ENCODE data around the gene DPYSL5.

Gene DPYSL5

DNA sequence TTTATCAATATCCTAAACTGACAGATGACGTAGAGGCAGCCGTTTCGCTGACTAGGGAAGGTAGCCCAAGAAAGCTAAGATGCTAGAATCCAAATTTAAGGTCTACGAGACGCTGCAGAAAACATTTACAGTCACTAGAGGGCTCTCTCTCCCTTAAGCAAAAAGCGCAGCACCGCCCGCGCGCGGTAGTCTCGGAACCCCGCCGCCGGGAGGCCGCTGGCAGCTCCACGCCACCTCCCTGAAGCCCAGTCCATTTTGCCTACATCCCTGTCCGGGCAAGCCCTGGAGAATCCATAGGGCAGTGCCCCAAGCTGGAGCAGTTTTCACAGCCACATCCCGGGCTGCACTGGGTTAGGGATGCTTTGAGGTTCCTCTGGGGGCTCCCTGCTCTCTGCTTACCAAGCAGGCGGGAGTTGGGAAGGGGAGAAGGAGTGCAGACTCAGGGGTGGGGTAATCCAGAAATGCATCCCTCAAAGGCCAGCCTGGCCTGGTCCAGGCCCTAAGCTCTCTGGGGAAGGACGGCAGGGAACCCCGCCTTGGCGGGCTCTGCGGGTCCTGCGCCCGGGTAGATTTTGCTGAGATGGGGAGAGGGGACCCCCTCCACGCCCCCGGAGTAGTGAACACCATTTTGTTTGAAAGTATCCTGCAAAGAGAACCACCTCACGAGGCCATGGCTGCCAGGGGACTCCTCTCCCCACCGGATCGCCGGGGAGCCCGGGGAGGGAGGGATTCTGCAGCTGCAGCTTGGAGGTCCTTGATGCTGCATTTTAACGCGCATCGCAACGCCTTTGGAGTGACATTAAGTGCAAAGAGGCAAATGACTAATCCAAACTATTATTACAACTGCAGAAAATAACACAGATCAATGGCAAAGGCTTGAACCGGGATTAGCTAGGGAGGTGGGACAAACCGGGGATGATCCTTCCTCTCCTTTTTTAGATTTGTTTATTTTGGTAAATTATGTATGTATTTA lies 1.3 kb upstream of the DPYSL5 start:
- peak; percentile 56 for DNase-seq

DNA sequence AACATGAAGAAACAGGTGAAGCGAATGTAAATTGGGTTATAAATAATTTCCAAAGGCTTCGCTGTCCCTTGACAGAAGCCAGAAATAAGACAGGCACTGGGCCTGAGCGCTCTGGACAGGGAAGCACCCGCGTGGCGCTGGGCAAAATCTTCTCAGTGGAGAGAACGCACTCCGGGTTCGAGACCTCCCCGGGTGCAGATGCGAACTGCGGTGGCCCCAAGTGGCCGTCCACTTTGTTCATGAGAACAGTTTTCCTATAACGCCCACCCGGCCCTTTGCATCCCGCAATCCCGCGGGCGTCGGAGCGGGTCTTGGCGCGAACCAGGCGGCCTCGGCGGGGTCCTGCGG lies 651 bp upstream of the DPYSL5 start:
- DNase-seq, result no peak

DNA sequence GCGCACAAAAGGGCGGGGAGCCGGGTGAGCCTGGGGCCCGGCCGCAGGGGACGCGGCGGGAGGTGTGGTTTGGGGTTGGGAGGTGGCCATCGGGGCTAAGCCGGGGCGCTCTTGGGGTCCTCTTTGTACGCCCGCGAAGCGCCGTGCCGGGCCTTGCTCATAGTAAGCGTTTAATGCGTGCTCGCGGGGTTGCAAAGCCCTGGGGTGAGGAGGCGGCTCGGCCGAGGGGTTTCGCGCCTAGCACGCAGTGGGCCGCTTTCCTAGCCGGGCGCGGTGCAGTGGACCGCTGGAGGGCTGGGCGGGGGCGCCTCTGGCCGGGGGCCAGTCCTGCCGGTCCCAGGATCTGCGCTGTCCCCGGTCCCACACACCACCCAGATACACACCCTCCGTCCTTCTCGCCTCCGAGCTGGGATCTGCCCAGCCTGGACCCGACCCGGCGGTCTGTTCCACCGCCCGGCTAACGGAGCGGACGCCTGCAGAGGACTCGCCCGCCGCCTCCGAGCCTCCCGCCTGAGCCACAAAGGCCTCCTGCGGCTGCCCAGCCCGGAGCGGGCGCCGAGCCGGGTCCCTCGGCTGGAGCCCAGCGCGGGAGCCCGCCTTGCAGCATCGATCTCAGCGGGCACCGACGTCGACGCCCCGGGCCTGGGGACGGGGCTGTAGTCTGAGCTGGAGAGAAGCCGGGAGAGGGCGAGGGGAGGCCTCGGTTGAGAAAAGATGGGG lies 564 bp downstream of the DPYSL5 start:
- DNase-seq, result no peak

DNA sequence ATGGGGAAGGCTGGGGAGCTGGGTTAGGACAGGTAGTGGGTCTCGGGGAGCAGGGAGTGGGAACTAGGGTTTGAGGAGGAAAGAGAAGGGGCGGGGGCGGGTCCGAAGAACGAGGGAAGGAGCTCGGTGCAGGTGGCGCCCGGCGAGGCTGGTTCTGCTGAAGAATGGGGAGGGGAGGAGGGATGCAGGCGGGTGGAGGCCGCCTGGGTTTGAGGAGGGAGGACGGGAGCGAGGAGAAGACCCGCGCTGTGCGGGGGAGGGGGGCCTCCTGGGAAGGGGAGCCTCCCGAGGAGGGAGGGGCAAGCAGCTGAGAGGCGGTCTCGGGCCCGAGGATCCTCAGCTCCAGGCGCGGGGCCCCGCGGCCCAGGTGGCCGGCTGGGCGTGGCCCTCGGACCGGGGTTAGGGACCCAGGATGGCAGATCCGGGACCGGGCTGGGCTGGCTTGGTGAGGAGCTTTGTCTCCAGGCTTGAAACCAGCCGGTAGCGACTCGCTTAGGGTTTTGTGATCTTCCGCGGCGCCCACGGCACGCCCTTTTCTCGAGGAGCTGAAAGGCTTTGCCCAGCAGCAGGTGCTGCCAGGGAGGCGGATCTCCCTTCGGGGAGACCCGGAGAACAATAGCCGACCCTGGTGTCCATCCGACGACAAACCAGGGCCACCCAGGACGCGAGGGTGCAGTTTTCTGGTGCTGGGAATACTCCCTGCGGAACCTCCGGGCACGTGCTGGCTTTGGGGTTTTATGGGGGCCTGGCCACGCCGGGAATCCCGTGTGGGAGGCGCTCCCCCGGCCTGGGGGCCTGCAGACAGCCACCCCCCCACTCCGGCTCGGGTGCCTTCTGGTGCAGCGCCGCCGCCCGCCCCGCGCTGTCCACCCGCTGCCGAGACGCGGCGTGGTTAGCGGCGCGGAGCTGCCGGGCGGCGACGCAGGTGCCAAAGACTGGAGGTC lies 1.4 kb downstream of the DPYSL5 start:
- DNase-seq, result no peak

DNA sequence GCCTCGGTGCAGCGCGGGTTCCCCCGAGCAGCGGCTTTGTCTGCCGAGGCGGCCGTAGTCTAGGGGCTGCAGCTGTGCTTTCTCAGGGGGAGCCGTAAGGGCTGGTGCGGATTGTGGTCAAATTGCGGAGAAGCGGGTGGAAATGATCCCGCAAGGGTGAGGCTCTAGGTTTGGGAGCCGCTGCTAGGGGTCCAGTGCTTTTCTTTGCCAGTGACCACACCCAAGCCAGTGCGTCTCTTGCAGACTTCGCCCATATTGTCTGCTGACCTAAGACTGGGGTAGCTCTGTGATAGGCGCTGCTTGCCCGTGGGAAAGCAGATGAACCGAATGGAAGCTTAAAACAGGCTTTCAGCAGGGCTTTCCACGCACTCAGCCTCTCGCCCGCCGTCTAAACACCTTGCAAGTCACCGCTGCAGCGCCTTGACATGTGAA lies 2.1 kb downstream of the DPYSL5 start:
- DNase-seq, result no peak

DNA sequence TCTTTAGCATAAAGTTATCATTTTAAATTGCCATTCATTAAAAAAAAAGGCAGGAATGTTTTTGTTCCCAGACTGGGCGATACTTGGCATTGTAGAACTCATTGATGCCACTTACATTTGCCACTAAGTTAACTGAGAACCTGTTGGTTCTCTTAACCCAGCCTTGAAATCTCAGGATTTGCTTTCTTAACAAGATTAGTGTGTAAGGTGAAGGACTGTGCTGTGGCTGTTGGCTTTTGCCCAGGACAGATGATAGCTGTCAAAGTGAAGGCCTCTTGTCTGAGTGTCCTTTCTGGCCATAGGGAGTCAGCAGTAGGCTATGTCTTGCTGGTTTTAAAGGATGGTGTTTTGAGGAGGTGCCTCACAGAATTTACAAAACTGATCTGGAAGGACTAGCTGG lies 2.6 kb downstream of the DPYSL5 start:
- DNase-seq, result no peak

DNA sequence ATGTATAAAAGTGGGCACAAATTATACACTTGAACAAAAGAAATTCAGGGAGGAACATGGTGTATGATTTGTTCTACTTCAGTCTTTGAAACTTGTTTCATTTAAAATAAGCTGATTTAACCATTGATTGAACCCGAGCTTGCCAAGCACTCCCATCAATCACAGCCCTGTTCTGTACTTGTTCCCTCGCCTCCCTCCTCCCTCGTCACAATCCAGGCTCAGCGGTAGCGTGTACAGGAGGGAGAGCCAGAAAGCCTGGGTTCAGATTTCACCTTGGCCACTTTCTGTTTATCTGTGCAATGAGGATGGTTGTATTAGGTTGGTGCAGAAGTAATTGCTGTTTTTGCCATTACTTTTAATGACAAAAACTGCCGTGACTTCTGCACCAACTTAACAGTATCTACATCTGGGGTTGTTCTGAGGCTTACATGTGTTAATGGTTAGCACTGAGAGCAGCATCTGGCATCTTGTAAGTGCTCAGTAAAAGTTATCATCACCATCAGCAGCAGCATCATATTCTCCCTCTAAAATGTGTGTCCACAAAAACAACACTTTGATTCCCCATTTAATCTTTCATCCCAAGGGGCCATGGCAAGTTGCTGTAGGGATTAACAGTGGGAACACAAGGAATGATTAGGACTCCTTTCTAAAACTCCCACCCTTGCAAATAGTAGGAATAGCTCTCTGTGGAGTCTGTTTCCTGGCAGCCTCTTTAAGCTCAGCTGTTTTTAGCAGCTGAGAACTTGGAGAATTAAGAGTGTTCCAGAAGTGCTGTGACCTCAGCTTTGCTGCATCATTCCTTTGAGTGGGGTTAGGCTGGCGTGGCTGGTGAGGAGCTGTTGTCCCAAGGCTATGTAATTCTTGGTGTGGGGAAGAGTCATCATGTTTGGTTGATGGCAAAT lies 4.7 kb downstream of the DPYSL5 start:
- no peak for DNase-seq

DNA sequence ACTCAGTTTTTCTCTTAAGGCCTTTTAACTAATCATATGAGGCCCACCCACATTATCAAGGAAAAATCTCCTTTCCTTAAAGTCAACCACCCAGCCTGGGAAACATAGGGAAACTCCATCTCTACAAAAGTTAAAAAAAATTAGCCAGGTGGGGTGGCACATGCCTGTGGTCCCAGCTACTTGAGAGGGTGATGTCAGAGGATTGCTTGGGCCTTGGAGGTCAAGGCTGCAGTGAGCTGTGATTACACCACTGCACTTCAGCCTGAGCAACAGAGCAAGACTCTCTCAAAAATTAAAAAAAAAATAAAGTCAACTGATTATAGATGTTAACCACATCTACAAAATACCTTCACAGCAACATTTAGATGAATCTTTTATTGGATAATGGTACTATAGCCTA lies 5.8 kb downstream of the DPYSL5 start:
- DNase-seq, result no peak

DNA sequence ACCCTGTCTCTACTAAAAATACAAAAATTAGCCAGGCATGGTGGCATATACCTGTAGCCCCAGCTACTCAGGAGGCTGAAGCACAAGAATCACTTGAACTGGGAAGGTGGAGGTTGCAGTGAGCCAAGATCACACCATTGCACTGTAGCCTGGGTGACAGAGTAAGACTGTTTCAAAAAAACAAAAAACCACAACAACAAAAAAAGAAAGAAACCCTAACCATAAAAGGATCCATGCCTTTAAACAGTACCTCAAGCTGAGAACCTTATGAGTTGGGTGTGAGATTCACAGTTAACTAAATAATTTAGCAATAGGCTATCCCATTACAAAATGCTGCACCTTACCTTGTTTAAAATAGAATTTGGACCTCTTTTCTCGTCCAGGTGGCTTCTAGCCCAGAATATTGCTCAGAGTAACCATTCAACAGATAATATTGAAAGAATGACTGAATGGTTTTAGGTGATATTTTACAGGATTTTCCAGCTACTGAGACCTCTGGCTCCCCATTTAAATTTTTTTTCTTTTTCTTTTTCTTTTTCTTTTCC lies 6.4 kb downstream of the DPYSL5 start:
- no peak for DNase-seq

DNA sequence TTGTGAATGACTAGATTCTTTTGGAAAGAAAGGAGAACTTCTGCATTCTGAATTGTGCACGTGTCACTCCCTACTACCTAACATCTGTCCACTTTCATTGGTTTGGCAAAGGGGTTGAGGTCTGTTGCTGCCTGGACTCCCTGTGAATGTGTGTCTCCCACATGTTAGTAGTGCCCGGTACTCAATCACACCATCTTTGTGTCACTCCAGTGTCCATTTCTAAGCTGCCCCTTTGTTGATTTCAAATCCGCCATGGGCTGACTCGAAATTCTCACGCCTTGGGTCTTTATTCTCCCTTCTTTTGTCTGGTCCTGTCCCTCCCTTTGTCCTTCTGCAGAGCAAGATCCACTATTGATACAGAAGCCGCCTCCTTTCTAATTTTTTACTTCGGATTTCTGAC lies 7.5 kb downstream of the DPYSL5 start:
- no peak for DNase-seq

DNA sequence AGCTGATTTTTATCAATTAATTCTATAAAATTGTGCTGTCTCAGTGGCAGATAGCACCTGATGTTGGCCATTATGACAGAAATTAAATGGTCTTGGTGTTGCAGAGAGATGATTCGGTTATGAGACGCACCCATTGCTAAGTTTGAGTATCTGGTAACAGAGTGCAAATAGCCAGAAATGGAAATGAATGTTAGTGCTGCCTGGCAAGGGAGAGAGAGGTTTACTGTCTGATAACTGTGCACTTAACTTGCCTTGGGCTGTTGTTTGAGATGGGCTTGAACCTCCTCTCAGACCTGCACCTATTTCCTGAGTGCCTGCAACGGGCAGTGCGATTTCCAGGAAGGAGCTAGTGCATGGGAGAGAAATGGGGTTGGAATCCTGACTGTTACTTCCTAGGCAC lies 11.7 kb downstream of the DPYSL5 start:
- DNase-seq, result no peak

DNA sequence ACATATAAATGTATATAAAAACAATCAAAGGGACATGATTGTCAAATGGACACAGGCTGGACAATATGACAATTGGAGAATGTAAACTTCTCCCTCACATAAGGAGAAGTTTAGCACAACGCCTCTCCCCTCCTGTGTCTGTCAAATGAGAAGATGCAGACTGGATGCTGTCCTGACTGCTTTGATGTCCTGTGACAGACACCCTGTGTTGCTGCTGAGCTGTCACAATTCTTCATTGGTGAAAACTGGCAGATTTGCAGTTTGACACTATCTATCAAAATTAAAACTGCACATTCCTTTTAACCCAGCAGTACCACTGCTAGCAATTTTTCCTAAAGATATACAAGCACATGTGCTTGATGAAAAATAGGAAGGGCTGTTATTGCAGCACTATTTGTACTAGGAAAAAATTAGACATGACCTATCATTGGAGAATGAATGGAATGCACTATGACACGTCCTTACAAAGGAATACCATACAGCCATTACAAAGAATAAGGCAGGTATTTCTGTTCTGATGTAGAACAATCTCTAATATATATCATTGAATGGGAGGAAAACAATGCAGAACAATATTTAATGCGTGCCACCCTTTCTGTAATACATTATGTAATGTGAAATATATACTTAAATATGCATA lies 12.4 kb downstream of the DPYSL5 start:
- DNase-seq, result no peak

DNA sequence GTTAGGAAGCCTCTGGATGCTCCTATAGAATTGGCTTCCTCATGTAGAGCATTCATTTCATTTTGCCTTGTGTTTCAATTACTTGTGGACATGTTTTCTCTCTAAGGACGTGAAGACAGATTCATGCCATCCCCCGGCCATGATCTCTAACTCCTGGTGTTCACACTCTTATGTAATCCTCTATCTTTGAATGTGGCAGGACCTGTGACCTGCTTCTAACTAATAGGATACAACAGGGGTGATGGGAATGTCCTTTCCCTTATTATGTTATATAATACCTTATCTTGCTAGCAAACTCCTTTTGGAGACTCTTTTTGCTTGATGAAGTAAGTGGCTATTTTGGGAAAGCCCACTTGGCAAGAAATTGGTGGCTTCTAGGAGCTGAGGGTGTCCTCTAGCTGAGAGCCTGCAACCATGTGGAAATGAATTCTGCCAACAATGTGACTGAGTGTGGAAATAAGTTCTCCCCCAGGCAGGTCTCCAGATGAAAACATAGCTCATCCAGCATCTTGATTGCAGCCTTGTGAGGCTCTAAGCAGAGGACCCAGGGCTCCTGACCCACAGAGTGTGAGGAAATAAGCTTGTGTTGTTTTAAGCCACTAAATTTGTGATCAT lies 13.8 kb downstream of the DPYSL5 start:
- DNase-seq, result no peak

DNA sequence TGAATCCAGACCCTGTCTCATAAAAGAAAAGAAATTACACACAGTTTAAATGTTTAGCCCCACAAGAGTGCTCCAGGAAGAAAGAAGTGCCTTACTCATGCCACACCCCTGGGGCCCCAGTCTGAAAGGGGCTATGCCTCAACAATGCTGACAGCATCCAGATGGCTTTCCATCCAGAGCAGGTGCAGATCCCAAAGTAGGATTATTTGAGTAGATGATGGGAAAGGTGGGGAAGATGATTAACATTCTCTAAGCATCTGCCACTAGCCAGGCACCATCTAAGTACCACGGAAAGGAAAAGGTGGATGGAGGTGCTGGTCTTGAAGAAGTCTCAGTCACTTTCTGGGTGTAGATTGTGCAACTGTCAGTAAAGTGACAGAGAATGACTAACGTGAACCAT lies 16.3 kb downstream of the DPYSL5 start:
- DNase-seq, result no peak

DNA sequence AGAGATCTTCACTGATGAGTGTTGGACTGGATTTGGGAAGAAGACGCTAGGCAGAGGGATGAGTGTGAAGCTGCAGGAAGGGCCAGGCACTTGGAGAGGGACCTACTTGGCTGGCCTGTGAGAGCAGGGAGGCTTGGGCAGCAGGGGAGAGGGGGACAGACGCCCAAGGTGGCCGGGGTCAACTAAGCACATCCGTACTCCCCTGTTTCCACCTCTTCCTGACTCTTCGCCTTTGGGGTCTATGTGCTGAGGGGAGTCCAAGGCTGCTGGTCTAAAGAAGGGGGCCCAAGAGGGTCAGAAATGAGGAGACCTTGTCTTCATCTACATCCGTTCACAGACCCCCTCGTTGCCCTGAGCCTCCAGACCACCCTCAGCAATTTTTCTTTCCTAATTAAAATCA lies 16.7 kb downstream of the DPYSL5 start:
- no peak for DNase-seq

DNA sequence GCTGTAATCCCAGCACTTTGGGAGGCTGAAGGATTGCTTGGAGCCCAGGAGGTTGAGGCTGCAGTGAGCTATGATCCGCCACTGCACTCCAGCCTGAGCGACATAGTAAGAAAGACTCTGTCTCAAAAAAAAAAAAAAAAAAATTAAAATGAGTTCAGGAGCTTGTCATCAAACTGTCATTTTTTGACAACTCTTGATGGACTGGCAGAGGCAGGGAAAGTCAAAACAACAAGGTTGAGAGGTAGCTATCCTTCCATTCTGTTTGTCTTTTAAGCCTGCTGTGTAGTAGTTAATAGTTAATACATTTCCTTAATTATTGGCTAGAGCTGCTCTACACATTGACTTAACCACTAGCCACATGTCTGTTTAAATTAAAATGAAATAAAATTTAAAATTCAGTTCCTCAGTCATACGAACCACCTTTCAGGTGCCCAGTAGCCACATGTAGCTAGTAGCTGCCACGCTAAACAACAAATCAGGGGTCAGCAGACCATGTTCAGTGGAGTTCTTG lies 22.7 kb downstream of the DPYSL5 start:
- DNase-seq, result no peak

DNA sequence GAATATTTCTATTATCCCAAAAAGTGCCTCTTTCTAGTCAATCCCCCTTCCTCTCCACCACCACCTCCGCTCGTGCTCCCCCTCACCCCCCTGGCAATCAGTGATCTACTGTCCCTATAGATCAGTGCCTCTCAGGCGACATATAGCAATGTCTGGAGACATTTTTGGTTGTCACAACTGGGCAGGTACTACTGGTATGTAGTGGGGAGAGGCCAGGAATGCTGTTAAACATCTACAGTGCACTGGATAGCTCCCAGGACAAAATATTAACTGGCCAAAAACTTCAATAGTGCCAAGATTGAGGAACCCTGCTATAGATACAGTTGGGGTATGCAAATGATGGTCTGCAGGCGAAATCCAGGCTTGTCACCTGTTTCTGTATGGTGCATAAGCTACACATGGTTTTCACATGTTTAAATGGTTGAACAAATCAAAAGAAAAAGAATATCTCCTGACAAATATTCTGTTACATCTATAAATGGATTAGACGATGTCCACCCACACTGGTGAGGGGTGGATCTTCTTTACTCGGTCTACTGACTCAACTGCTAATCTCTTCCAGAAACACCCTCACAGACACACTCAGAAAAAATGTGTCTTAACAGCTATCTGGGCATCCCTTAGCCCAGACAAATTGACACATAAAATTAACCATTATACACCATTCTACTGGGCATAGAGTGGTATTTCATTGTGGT lies 25.5 kb downstream of the DPYSL5 start:
- DNase-seq, result no peak

DNA sequence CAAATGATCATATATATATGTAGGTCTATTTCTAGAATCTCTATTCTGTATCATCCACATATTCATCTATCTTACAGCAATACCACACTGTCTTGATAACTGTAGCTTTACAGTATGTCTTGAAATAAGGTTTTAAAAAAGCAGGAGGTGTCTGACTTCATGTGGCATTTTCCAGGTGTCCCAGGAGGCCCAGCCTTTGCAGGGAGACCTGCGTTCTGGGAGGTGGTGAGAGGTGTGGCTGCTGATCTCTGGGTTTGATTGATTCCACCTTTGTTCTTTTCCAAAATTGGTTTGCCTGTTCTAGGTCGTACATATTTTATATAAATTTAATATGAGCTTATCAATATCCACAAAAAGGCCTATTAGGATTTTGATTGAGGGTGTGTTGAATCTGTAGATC lies 26.6 kb downstream of the DPYSL5 start:
- DNase-seq, result no peak

DNA sequence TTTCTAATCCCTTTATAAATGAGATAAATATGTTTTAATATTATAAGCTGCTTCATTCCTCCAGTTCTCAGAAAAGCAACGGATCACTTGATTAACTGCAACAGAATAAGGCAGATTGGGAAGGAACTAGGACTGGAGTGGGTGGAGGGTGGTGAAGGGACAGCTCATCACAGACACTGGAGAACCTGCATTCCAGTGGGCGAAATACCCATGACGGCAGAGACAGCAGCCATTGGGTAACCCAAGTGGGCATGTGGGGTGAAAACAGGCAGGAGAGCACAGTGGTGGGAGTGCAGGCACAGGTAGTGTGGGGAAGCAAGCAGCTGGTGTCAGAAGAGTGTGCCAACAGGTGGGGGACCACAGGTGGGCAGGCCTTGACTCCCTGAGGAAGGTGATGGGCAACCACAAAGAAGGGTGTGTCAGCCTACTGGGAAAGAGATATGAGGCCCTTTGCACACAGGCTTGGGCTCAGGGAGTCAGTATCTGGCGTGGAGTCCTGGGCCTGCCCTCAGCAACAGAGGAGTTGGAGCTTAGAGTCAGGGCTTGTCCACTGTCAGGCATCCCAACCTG lies 27.2 kb downstream of the DPYSL5 start:
- DNase-seq, result no peak

DNA sequence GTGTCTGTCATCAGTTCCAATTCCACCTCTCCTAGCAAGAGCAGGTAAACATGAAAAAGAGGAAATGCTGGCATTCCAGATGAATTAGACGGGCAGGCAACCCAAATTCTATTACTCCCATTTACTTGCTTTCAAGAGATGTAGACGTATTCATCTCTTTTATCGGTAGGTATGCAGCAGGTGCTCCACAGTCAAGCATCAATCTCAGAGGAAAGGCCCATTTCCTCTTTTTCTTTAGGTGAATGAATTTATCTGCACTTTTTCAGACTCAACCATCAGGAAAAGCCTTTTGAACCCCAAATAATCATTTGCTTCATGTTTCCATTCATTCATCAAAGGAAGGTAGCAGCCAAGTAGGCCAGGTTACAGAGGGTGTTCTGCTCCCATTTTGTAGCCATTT lies 27.9 kb downstream of the DPYSL5 start:
- DNase-seq, result no peak

Measured in CD4-positive, alpha-beta T cell treated with Interleukin-17A for 1 hour (primary cell).